Measurements from ENCODE around the gene ERC1.

Gene ERC1

GRCh38 chr12:1428671-1429070, 437.6 kb downstream of the ERC1 start:
- DNase-seq (ENCODE audit: extremely low read depth in 1 of 2, low read depth in 1 of 2), result no peak

GRCh38 chr12:1429980-1430379, 439.0 kb downstream of the ERC1 start:
- no peak for DNase-seq (ENCODE audit: extremely low read depth in 1 of 2, low read depth in 1 of 2)

GRCh38 chr12:1434296-1434955, 443.4 kb downstream of the ERC1 start:
- no peak for DNase-seq (ENCODE audit: extremely low read depth in 1 of 2, low read depth in 1 of 2)

GRCh38 chr12:1435044-1435443, 444.0 kb downstream of the ERC1 start:
- no peak for DNase-seq (ENCODE audit: extremely low read depth in 1 of 2, low read depth in 1 of 2)

GRCh38 chr12:1435456-1435855, 444.4 kb downstream of the ERC1 start:
- no peak for DNase-seq (ENCODE audit: extremely low read depth in 1 of 2, low read depth in 1 of 2)

- DNase-seq (ENCODE audit: extremely low read depth in 1 of 2, low read depth in 1 of 2), result no peak
Measured at GRCh38 chr12:1436015-1436414, 445.0 kb downstream of the ERC1 start.

- DNase-seq (ENCODE audit: extremely low read depth in 1 of 2, low read depth in 1 of 2), result no peak
Measured at GRCh38 chr12:1436981-1437380, 446.0 kb downstream of the ERC1 start.

- DNase-seq (ENCODE audit: extremely low read depth in 1 of 2, low read depth in 1 of 2), result no peak
Measured at GRCh38 chr12:1439201-1439600, 448.2 kb downstream of the ERC1 start.

- no peak for DNase-seq (ENCODE audit: extremely low read depth in 1 of 2, low read depth in 1 of 2)
Measured at GRCh38 chr12:1439687-1440086, 448.7 kb downstream of the ERC1 start.

GRCh38 chr12:1443421-1444141, 452.6 kb downstream of the ERC1 start:
- DNase-seq (ENCODE audit: extremely low read depth in 1 of 2, low read depth in 1 of 2), result no peak

GRCh38 chr12:1444142-1444516, 453.1 kb downstream of the ERC1 start:
- DNase-seq (ENCODE audit: extremely low read depth in 1 of 2, low read depth in 1 of 2), result no peak

GRCh38 chr12:1445807-1446206, 454.8 kb downstream of the ERC1 start:
- no peak for DNase-seq (ENCODE audit: extremely low read depth in 1 of 2, low read depth in 1 of 2)

GRCh38 chr12:1448336-1448735, 457.3 kb downstream of the ERC1 start:
- no peak for DNase-seq (ENCODE audit: extremely low read depth in 1 of 2, low read depth in 1 of 2)

- DNase-seq (ENCODE audit: extremely low read depth in 1 of 2, low read depth in 1 of 2), result no peak
Measured at GRCh38 chr12:1453810-1454209, 462.8 kb downstream of the ERC1 start.

- no peak for DNase-seq (ENCODE audit: extremely low read depth in 1 of 2, low read depth in 1 of 2)
Measured at GRCh38 chr12:1456885-1457284, 465.9 kb downstream of the ERC1 start.

- DNase-seq (ENCODE audit: extremely low read depth in 1 of 2, low read depth in 1 of 2), result no peak
Measured at GRCh38 chr12:1457901-1458300, 466.9 kb downstream of the ERC1 start.

- no peak for DNase-seq (ENCODE audit: extremely low read depth in 1 of 2, low read depth in 1 of 2)
Measured at GRCh38 chr12:1459339-1459738, 468.3 kb downstream of the ERC1 start.

GRCh38 chr12:1463073-1463905, 472.3 kb downstream of the ERC1 start:
- no peak for DNase-seq (ENCODE audit: extremely low read depth in 1 of 2, low read depth in 1 of 2)

GRCh38 chr12:1464925-1465324, 473.9 kb downstream of the ERC1 start:
- DNase-seq (ENCODE audit: extremely low read depth in 1 of 2, low read depth in 1 of 2), result no peak

GRCh38 chr12:1465990-1466389, 475.0 kb downstream of the ERC1 start:
- DNase-seq (ENCODE audit: extremely low read depth in 1 of 2, low read depth in 1 of 2), result no peak

- no peak for DNase-seq (ENCODE audit: extremely low read depth in 1 of 2, low read depth in 1 of 2)
Measured at GRCh38 chr12:1466481-1467154, 475.6 kb downstream of the ERC1 start.

All from activated CD8-positive, alpha-beta memory T cell treated with anti-CD3 and anti-CD28 coated beads for 1 hour (primary cell).